Measurements from ENCODE around the gene RPS15. TPM values are rescaled to one million over a fixed set of nuclear protein-coding genes. Genes with fewer than 3 reads are reported as not detected.
"Not testable (repeated sequence)": the region's sequence is repeated elsewhere in the genome, so short reads cannot be mapped to it uniquely, and the experiment has no call there.

RPS15 gene
- total RNA-seq, 2 donors from 2014 or later: 757 to 1,081 TPM

GRCh38 chr19:1474011-1474764 lies 36.0 kb downstream of the RPS15 start:
- DNase-seq (ENCODE audit: low spot score) (no peak), ATAC-seq (no peak)
- Mint-ChIP-seq H3K9me3 (no peaks in the 10 kb centered on the region), H3K27ac (no peak overlapping the region), H3K4me3 (no peak overlapping the region), H3K4me1 (ENCODE audit: low read depth in 2 of 2) (peaks cover 8 to 19% of the 10 kb centered on the region in 2 donors), H3K36me3 (peaks cover 4% of the 10 kb centered on the region), H3K27me3 (no peaks in the 10 kb centered on the region)

GRCh38 chr19:1474765-1475351 lies 36.7 kb downstream of the RPS15 start:
- H3K27ac Mint-ChIP-seq: no peak overlapping the region
- H3K9me3 Mint-ChIP-seq: no peaks in the 10 kb centered on the region
- H3K4me1 Mint-ChIP-seq (ENCODE audit: low read depth in 2 of 2): peaks cover 10 to 21% of the 10 kb centered on the region in 2 donors
- H3K36me3 Mint-ChIP-seq: peaks cover 6% of the 10 kb centered on the region
- no peak for DNase-seq (ENCODE audit: low spot score)
- H3K4me3 Mint-ChIP-seq: no peak overlapping the region
- no peaks in the 10 kb centered on the region for H3K27me3 Mint-ChIP-seq
- ATAC-seq: no peak

- Mint-ChIP-seq H3K36me3 (peaks cover 6% of the 10 kb centered on the region), H3K9me3 (no peaks in the 10 kb centered on the region), H3K4me3 (no peak overlapping the region), H3K4me1 (ENCODE audit: low read depth in 2 of 2) (peaks cover 16 to 18% of the 10 kb centered on the region in 2 donors), H3K27me3 (no peaks in the 10 kb centered on the region), H3K27ac (no peak overlapping the region)
- DNase-seq (ENCODE audit: low spot score): no peak
- ATAC-seq: no peak
Measured at GRCh38 chr19:1475751-1476437, 37.7 kb downstream of the RPS15 start.

- H3K4me1 Mint-ChIP-seq (ENCODE audit: low read depth in 2 of 2): peaks cover 16% of the 10 kb centered on the region in 2 donors
- H3K27me3 Mint-ChIP-seq; H3K36me3 Mint-ChIP-seq; DNase-seq (ENCODE audit: low spot score); ATAC-seq; H3K9me3 Mint-ChIP-seq; H3K27ac Mint-ChIP-seq: not testable (repeated sequence)
- H3K4me3 Mint-ChIP-seq: peak overlapping the region; percentile 38
Measured at GRCh38 chr19:1477056-1477455, 38.9 kb downstream of the RPS15 start.

- DNase-seq (ENCODE audit: low spot score): peak; percentile 95
- Mint-ChIP-seq H3K27ac (peak within 1 kb of the TSS; percentile 80 to 89), H3K4me1 (ENCODE audit: low read depth in 2 of 2) (peaks cover 10 to 16% of the 10 kb centered on the region in 2 donors), H3K4me3 (peak within 1 kb of the TSS; percentile 96), H3K36me3 (peaks cover 6% of the 10 kb centered on the region), H3K27me3 (no peaks in the 10 kb centered on the region), H3K9me3 (no peaks in the 10 kb centered on the region)
- ATAC-seq: peak; percentile 96 to 98
Measured at GRCh38 chr19:1478934-1479707, 40.9 kb downstream of the RPS15 start, which contains the start of gene C19orf25. Gene C19orf25, minus strand, starts transcription at chr19:1479215. Its CDS starts 312 bp downstream, at chr19:1478903.

GRCh38 chr19:1481224-1481892 lies 43.2 kb downstream of the RPS15 start:
- no peak overlapping the region for H3K4me3 Mint-ChIP-seq
- H3K27me3 Mint-ChIP-seq: no peaks in the 10 kb centered on the region
- H3K27ac Mint-ChIP-seq: no peak overlapping the region
- no peaks in the 10 kb centered on the region for H3K9me3 Mint-ChIP-seq
- ATAC-seq (no peak), DNase-seq (ENCODE audit: low spot score) (no peak)
- peaks cover 6% of the 10 kb centered on the region for H3K36me3 Mint-ChIP-seq
- peaks cover 10 to 16% of the 10 kb centered on the region in 2 donors for H3K4me1 Mint-ChIP-seq (ENCODE audit: low read depth in 2 of 2)

- no peak for ATAC-seq
- Mint-ChIP-seq H3K9me3 (no peaks in the 10 kb centered on the region), H3K27me3 (no peaks in the 10 kb centered on the region)
Measured at GRCh38 chr19:1481893-1482360, 43.7 kb downstream of the RPS15 start.

GRCh38 chr19:1482361-1483130 lies 44.4 kb downstream of the RPS15 start:
- no peak overlapping the region for H3K4me3 Mint-ChIP-seq
- no peak for ATAC-seq
- H3K4me1 Mint-ChIP-seq (ENCODE audit: low read depth in 2 of 2): peaks cover 5 to 12% of the 10 kb centered on the region in 2 donors
- no peak for DNase-seq (ENCODE audit: low spot score)
- H3K9me3 Mint-ChIP-seq: no peaks in the 10 kb centered on the region
- no peak overlapping the region for H3K27ac Mint-ChIP-seq
- H3K27me3 Mint-ChIP-seq: no peaks in the 10 kb centered on the region
- H3K36me3 Mint-ChIP-seq: peaks cover 6% of the 10 kb centered on the region

More at GRCh38 chr19:1481893-1482360, 43.7 kb downstream of the RPS15 start:
- Mint-ChIP-seq H3K36me3 (peaks cover 6% of the 10 kb centered on the region), H3K4me1 (ENCODE audit: low read depth in 2 of 2) (peaks cover 10 to 16% of the 10 kb centered on the region in 2 donors), H3K4me3 (no peak overlapping the region), H3K27ac (no peak overlapping the region)
- DNase-seq (ENCODE audit: low spot score): no peak

GRCh38 chr19:1483131-1483978 lies 45.2 kb downstream of the RPS15 start:
- no peaks in the 10 kb centered on the region for H3K27me3 Mint-ChIP-seq
- H3K4me1 Mint-ChIP-seq (ENCODE audit: low read depth in 2 of 2): peaks cover 5 to 12% of the 10 kb centered on the region in 2 donors
- H3K27ac Mint-ChIP-seq: no peak overlapping the region
- H3K4me3 Mint-ChIP-seq: no peak overlapping the region
- H3K36me3 Mint-ChIP-seq: peaks cover 6% of the 10 kb centered on the region
- no peak for ATAC-seq
- no peak for DNase-seq (ENCODE audit: low spot score)
- H3K9me3 Mint-ChIP-seq: no peaks in the 10 kb centered on the region

- no peak for ATAC-seq
Measured at GRCh38 chr19:1483979-1484428, 45.8 kb downstream of the RPS15 start.

GRCh38 chr19:1486720-1487575 lies 48.8 kb downstream of the RPS15 start:
- no peak overlapping the region for H3K4me3 Mint-ChIP-seq
- H3K27me3 Mint-ChIP-seq: no peaks in the 10 kb centered on the region
- H3K27ac Mint-ChIP-seq: no peak overlapping the region
- H3K36me3 Mint-ChIP-seq: no peaks in the 10 kb centered on the region
- ATAC-seq (no peak), DNase-seq (ENCODE audit: low spot score) (no peak)
- no peaks in the 10 kb centered on the region for H3K9me3 Mint-ChIP-seq
- peaks cover 7 to 14% of the 10 kb centered on the region in 2 donors for H3K4me1 Mint-ChIP-seq (ENCODE audit: low read depth in 2 of 2)

More at GRCh38 chr19:1483979-1484428, 45.8 kb downstream of the RPS15 start:
- no peaks in the 10 kb centered on the region for H3K27me3 Mint-ChIP-seq
- no peak for DNase-seq (ENCODE audit: low spot score)
- no peak overlapping the region for H3K4me3 Mint-ChIP-seq
- peaks cover 3% of the 10 kb centered on the region for H3K36me3 Mint-ChIP-seq
- peaks cover 3 to 10% of the 10 kb centered on the region in 2 donors for H3K4me1 Mint-ChIP-seq (ENCODE audit: low read depth in 2 of 2)
- no peak overlapping the region for H3K27ac Mint-ChIP-seq
- H3K9me3 Mint-ChIP-seq: no peaks in the 10 kb centered on the region

Data from natural killer cell treated with Interleukin-12 subunit alpha and Interleukin-12 subunit beta and Interleukin-15 and Interleukin-18, amount 100 ng/mL, for 72 hours (primary cell).